Brain microvascular endothelial cell (primary cell): ENCODE measurements around the gene AATF.

Source experiments
- DNase-seq: peaks from one replicate; pipeline ENCODE4 v3.0.0-alpha.2; 2020
- H3K27ac ChIP-seq: fragments of 250-450 bp; sonication (Bioruptor Pico); 2 replicates; pipeline ENCODE4 v1.5.1; 2020; ENCODE audit warnings: mild to moderate bottlenecking, moderate library complexity
- H3K27me3 ChIP-seq: fragments of 250-450 bp; sonication (Bioruptor Pico); replicated peaks from 2 replicates; pipeline ENCODE4 v1.5.1; 2020; ENCODE audit warnings: mild to moderate bottlenecking
- H3K36me3 ChIP-seq: fragments of 250-450 bp; sonication (Bioruptor Pico); replicated peaks from 2 replicates; pipeline ENCODE4 v1.5.1; 2020; ENCODE audit warnings: mild to moderate bottlenecking
- H3K4me3 ChIP-seq: 2 replicates; pipeline ENCODE4 v1.5.1; 2011; ENCODE audit warnings: low read depth, mild to moderate bottlenecking, control low read depth, low read length, moderate library complexity
- CTCF ChIP-seq: IDR thresholded peaks from 2 replicates; pipeline ENCODE4 v1.5.1; 2011; ENCODE audit warnings: low read depth, mild to moderate bottlenecking, moderate library complexity, low read length, control low read depth, inconsistent platforms; ENCODE audit errors: missing control alignments
- in situ Hi-C: cut with HindIII; loops from 2 replicates; pipeline ENCODE4 v1.10.0; 2017; ENCODE audit warnings: low sequenced_read_pairs, low pct_ligation_motif_present

AATF gene

GRCh38 chr17:37079065-37079708, 130.4 kb downstream of the AATF start:
- in situ Hi-C loops = no loop called here
- no peak for TF ChIP-seq CTCF
- no peaks in the 10 kb centered on the region for H3K27me3 ChIP-seq
- no peak overlapping the region for H3K4me3 ChIP-seq
- no peak overlapping the region for H3K27ac ChIP-seq
- H3K36me3 ChIP-seq = no peaks in the 10 kb centered on the region
- DNase-seq = no peak

- no peaks in the 10 kb centered on the region for H3K27me3 ChIP-seq
- H3K4me3 ChIP-seq = no peak overlapping the region
- in situ Hi-C loops = no loop called here
- H3K36me3 ChIP-seq = peaks cover 2% of the 10 kb centered on the region
- peak; percentile 18 for DNase-seq
- no peak for TF ChIP-seq CTCF
- H3K27ac ChIP-seq = no peak overlapping the region
Measured at GRCh38 chr17:37079735-37080134, 131.0 kb downstream of the AATF start.

- no peak overlapping the region for H3K4me3 ChIP-seq
- peak; percentile 36 for TF ChIP-seq CTCF
- H3K27ac ChIP-seq = no peak overlapping the region
- DNase-seq = peak; percentile 12
- in situ Hi-C loops = no loop called here
- peaks cover 15% of the 10 kb centered on the region for H3K36me3 ChIP-seq
- H3K27me3 ChIP-seq = no peaks in the 10 kb centered on the region
Measured at GRCh38 chr17:37081287-37081686, 132.5 kb downstream of the AATF start.

GRCh38 chr17:37082311-37082860, 133.6 kb downstream of the AATF start:
- H3K27me3 ChIP-seq = no peaks in the 10 kb centered on the region
- TF ChIP-seq CTCF = peak; percentile 19
- peaks cover 26% of the 10 kb centered on the region for H3K36me3 ChIP-seq
- DNase-seq = no peak
- H3K4me3 ChIP-seq = no peak overlapping the region
- in situ Hi-C loops = no loop called here
- H3K27ac ChIP-seq = no peak overlapping the region

- in situ Hi-C loops = no loop called here
- no peak for TF ChIP-seq CTCF
- no peaks in the 10 kb centered on the region for H3K27me3 ChIP-seq
- no peak overlapping the region for H3K4me3 ChIP-seq
- no peak for DNase-seq
- H3K27ac ChIP-seq = no peak overlapping the region
- H3K36me3 ChIP-seq = peaks cover 28% of the 10 kb centered on the region
Measured at GRCh38 chr17:37082985-37083384, 134.2 kb downstream of the AATF start.

GRCh38 chr17:37083456-37083855, 134.7 kb downstream of the AATF start:
- no peak for DNase-seq
- H3K36me3 ChIP-seq = peaks cover 28% of the 10 kb centered on the region
- no peak overlapping the region for H3K27ac ChIP-seq
- H3K27me3 ChIP-seq = no peaks in the 10 kb centered on the region
- no peak overlapping the region for H3K4me3 ChIP-seq
- in situ Hi-C loops = no loop called here
- no peak for TF ChIP-seq CTCF
